GM19099 (cell line): ENCODE measurements around the gene STRBP.

Experiments
- POLR2A ChIP-seq: IDR thresholded peaks from 3 replicates; pipeline ENCODE4 v1.6.1; 2011; ENCODE audit warnings: low read depth; ENCODE audit not compliant: insufficient read length; ENCODE audit errors: extremely low read depth

Gene STRBP

DNA sequence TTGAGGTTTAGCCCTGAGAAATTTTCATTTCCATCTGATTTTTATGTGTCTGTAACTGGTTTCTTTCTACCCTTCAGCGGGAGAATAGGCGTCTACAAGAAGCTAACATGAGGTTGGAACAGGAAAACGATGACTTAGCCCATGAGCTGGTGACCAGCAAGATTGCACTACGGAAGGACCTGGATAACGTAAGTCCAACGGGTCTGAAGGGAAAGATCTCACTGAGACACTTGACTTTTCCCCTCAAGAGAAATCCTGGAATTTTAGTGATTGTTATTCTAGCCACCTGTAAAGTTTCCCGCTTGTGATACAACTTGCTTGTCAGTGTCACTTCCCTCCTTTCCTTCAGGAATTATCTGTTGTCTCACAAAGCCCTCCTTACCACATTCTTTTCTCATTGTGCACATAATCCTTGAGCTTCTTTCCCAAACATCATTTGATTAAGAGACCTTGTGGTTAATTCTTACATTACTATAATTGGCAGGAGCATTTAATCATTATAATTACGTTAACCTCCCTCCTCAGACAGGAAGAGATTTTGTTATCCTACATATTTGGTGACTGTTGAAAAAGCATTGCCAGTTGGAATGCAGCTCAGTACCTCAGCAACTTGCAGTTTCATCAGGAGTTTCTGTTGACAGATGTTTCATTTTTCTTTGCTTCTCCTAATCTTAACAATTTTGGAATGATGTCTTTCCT lies 178.0 kb downstream of the STRBP start:
- no peak for TF ChIP-seq POLR2A

DNA sequence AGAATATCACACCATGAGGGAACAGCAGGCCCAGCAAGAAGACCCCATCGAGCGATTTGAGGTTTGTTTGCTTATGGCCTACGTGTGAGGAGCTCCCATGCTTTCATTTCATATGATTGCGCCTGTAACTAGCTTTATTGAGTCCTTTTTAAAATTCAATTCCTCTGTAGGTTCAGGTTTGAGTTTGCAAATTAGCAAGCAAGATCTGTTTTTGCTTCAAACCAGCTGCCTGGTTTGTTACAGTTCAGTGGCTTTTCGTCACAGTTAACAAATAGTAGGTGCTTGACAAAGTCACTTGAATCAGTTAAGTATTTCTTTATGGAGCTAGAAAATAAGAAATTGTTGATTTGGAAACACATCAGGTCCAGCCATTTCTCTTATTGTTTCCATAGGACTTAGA lies 178.6 kb downstream of the STRBP start:
- TF ChIP-seq POLR2A: no peak

DNA sequence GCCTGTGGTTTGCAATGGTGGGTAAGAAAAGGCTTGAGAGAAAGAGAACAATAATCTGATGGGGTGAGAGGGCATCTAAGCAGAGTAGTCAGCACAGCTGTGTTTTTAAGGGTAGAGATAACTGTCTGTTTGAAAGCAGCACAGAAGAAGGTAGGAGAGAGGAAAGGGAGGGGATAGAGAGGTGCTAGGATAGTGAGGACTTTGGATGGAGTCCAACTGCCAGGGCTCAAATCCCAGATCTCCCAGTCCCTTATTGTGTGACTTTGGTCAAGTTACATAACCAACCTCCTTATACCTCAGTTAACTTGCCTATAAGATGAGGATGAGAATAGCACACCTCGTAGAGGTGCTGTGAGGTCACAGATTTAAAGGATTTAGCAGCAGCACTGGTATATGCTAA lies 179.3 kb downstream of the STRBP start:
- TF ChIP-seq POLR2A: no peak

DNA sequence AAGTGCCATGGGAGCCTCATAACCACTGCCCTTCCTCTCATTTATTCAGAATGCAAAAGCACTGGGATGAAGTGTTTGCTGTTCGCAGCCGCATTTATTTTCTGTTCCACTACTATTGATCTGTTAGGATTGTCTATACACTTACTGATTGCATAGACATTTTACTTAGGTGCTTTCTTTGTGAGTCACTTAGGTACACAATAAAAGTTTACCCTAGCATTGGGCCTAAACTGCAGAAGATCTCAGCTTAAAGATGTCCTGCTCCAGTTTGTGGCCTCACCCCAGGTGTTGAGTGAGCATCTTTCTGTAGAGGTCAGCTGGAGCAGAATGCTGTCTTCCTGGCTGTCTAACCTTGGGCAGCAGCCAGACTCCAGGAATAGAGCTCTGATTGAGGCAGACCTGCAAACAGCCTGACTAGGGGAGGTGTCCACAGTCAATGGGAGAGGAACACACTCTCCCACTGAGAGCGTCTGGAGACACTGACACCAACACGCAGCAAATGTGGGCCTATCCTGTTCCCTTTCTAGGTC lies 181.0 kb downstream of the STRBP start:
- no peak for TF ChIP-seq POLR2A

DNA sequence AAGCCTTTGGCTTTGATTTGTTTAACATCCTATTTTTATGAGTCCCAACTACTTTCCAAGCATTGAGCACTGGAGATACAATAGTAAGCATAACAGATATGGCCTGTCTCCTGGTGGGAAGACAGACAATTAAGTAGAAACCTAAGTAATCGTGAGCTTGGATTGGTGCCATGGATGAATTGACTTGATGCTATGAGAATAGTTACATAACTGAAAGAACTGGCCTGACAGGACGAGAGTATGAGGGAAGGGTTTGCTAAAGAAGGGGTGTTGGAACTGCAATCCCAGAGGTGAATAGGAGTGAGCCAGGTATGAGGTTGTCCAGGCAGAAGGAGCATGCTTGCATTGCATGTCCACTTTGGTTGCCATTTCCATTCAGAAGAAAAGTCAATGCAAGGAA lies 182.5 kb downstream of the STRBP start:
- TF ChIP-seq POLR2A: no peak

DNA sequence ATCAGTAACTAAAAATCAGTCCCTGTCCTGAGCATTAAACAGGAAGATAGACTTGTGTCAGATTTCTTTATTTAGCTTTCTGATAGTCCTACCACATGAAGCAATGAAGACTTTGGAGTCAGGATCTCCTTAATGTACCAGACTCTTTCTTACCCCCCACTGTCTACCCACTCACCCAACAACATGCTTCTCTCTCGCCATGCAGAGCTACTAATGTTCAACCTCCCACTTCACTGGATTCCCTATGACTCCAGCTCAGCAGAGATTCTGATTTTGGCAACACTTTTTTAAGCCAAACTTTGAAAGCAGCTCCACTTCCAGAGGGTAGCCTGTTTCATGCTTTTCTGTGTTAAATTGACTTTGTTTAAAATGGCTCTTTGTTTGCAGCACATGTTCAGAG lies 184.1 kb downstream of the STRBP start:
- TF ChIP-seq POLR2A: no peak

DNA sequence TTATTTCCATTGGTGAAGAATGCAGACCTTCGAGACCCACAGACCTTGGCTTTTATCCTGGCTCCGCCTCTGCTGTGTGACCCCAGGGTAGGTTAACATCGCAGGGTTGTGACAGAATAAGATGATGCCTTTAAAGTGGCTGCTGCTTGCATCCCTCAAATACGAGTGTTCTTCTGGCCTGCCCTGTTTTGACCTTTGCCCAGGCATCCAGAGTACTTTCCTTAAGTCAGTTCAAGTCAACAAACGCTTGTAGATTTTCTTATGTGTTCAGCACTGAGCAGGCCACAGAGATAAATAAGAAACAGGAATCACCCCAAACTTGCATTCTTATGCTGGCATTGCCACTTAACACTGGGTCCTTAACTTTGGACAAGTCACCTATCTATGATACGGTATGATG lies 184.7 kb downstream of the STRBP start:
- TF ChIP-seq POLR2A: no peak

DNA sequence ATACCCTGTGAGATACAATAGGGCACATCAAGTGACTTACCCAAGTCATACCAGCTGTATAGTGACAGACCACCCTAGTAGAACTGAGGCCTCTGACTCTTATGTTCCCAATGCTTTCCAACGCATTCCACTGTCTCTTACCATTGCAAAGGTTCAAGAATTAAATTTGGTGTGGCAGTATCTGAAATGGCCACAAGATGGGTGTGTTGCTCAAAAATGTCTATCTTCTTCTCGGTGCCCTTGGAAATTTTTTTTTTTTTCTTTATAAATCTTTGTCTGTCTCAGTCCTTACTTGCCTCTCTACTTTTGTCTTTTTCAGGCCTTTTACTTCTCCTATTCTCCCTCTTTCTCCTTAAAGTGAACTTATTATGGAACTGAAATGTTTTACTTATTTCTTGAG lies 186.6 kb downstream of the STRBP start:
- no peak for TF ChIP-seq POLR2A

DNA sequence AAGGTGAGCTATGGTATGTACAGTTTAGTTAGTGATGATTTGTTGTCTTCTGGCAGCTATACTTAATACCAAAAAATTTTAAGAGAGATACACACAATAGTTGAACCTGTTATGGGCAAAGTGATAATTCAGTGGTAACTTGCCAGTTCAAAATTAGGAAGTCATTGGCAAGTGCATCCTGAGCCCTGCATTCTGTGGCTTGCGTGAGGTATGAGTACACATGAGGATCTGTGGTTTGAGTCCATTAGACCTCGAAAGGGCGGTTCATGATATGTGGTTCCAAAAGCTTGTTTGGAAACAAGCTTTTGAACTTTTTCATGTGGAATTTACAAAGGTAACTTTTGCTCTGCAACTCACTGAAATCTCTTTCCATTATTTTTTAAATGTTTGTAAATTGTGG lies 187.9 kb downstream of the STRBP start:
- TF ChIP-seq POLR2A: no peak

DNA sequence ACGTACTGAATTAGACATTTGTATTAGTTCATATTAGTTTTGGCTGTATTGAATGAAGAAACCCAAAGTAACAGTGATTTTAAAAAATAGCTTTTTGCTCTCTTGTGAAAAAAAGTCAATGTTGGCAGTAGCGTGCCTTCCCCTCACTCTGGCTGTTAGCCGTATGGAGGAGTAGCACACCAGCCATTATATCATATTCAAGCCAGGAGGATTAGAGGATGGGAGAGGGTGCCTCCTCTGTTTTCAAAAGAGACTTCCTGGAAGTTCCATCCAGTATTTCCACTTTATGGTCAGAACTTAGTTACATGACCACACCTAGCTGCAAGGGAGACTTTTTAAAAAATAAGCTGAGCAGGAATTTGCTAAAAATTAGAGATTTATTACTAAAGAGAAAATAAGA lies 193.8 kb downstream of the STRBP start:
- TF ChIP-seq POLR2A: no peak

DNA sequence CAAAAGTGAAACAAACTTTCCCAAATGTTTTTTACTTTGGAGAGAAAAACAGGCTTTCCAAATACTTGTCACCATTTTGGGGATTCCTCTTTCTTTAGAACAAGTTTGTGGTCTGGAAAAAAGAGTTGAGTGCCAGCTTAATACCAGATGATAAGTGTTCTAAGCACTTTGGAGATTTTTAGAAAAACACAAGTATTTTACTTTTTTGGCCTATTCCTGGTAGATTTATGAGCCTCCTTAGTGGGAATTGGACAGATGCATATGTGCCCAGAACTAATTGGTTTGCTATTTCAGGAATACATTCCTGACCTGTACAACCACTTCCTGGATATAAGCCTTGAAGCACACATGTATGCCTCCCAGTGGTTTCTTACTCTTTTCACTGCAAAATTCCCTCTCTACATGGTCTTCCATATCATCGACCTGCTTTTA lies 194.4 kb downstream of the STRBP start:
- TF ChIP-seq POLR2A: no peak

DNA sequence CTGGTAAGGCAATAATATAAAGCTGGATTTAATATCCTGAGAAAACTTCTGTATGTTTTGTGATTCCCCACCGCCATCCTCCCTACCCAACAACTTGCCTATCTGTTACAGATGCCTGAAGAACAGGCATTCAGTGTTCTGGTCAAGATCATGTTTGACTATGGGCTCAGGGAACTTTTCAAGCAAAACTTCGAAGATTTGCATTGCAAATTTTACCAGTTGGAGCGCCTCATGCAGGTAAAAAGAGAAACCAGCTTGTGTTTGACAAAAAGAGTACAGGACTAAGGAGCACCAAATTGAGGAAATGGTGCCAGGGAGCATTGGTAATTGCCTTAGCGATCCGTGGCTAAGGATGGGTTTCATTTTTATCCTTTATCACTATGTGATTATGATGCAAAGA lies 194.9 kb downstream of the STRBP start:
- TF ChIP-seq POLR2A: no peak

DNA sequence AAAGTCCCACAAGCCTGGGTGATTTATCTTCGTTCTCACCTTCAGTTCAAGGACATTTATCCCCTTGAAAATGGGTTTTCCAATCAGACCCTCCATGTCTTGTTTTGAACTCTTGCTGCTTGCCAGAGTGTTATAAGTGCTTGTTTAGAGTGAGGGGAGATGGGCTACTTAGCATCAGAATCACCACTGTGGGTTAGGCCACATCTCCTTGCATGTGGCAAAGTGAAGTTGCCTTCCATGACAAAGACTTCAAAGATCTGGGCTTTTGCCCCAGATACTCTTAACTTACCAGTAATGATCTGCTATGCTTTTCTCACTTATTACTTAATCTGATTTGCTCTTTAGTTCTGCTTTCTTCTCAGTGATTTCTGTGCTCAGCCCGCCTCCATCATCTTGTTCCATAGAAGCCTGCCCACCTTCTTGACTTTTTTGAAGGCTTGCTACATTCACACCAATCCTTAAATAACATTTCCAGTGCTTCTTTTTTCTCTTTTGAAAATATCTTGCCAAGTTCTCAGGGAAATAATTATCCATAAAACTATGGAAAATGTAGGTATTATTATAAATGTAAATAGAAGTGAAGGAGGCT lies 195.9 kb downstream of the STRBP start:
- TF ChIP-seq POLR2A: no peak
